Right lobe of liver (tissue), 6 donors: ENCODE measurements around the gene YIPF5. TPM values are rescaled to one million over a fixed set of nuclear protein-coding genes. Genes with fewer than 3 reads are reported as not detected.

ENCODE experiments used
- ATAC-seq, 4 donors: fragments of 200-7000 bp; cut with Tn5 transposase; one replicate each; pipeline ENCODE4 v1.9.1; 2020; ENCODE audit warnings: mild to moderate bottlenecking in 4 of 4, moderate library complexity in 4 of 4
- DNase-seq, 3 donors: peaks; one replicate each; pipeline ENCODE4 v3.0.0-alpha.2; 2020
- H3K27ac ChIP-seq, 3 donors: fragments of 200-600 bp; one replicate each; pipeline ENCODE4 v1.8.0; 2022
- H3K27me3 ChIP-seq, 2 donors: fragments of 200-600 bp; one replicate each; pipeline ENCODE4 v1.8.0; 2022
- H3K36me3 ChIP-seq, 4 donors: fragments of 200-600 bp; sonication (generic) in 1 of 4; one replicate each; pipeline versions ENCODE4 v1.5.1 to v1.8.0; 2017 to 2022; ENCODE audit warnings: control low read depth in 1 of 4
- H3K4me1 ChIP-seq, 4 donors: fragments of 200-600 bp; sonication (generic) in 1 of 4; one replicate each; pipeline versions ENCODE4 v1.5.1 to v1.8.0; 2017 to 2022; ENCODE audit warnings: control low read depth in 1 of 4
- H3K4me3 ChIP-seq, 3 donors: fragments of 200-600 bp; one replicate each; pipeline ENCODE4 v1.8.0; 2022
- H3K9me3 ChIP-seq, 4 donors: fragments of 200-600 bp; sonication (generic) in 1 of 4; one replicate each; pipeline versions ENCODE4 v1.5.1 to v1.8.0; 2017 to 2022; ENCODE audit warnings: control low read depth in 1 of 4
- POLR2A ChIP-seq: fragments of 450-650 bp; IDR thresholded peaks from one replicate; pipeline ENCODE4 v1.6.1; 2017; ENCODE audit warnings: antibody characterized with exemption, mild to moderate bottlenecking
- whole genome bisulfite sequencing: methylation state at CpG from one replicate; pipeline ENCODE4 v1.1.6; 2018; ENCODE audit warnings: low coverage, low lambda C conversion rate; ENCODE audit not compliant: insufficient coverage; ENCODE audit errors: missing lambda C conversion rate; 5-methylcytosine and 5-hydroxymethylcytosine counted together
- intact Hi-C, 2 donors: fragments of 100-400 bp; cut with DNase I; formaldehyde crosslinking; loops; one replicate each; pipeline versions ENCODE4 v1.11.2 to v1.14.1; 2022
- total RNA-seq, 6 experiments: library from RNA; depleted of rRNA in 2 of 6; stranded (reverse); fragments of >200 nt in 2 of 6; fragmentation: NEBNext Ultra II Directional in 3 of 6; extraction: Animal tissue kit (Norgen Biotek cat#: 25700) in 3 of 6; gene quantifications; one replicate each; pipeline versions ENCODE4 v1.1.0 to v1.2.4, GENCODE V29; 2016 to 2023
- TF ChIP-seq, protein P1 (sequence below), 4 donors: fragments of 200-600 bp in 3 of 4; fragments of 450-650 bp in 1 of 4; IDR thresholded peaks; one replicate each; pipeline versions ENCODE4 v1.5.1 to v1.8.0; 2016 to 2022; ENCODE audit warnings: antibody characterized with exemption in 4 of 4, mild to moderate bottlenecking in 2 of 4
- donor health status: DM: no; HTN: yes; CAD: no.
- donor health status: DM: no; HTN: no; CAD: no.
- donor health status: DM: no; HTN: no; CAD: no.
- donor health status: DM: no; HTN: yes; CAD: no.
- donor health status: DM: no; HTN: yes; CAD: no.

YIPF5 gene
- total RNA-seq, 6 experiments from 2014 or later: 21.6 to 28.1 (median 23.7) TPM

- Histone ChIP-seq H3K27ac (no peak overlapping the region), H3K9me3 (no peaks in the 10 kb centered on the region), H3K36me3 (no peaks in the 10 kb centered on the region), H3K4me1 (no peaks in the 10 kb centered on the region), H3K4me3 (no peak overlapping the region), H3K27me3 (no peaks in the 10 kb centered on the region)
- intact Hi-C loops: no loop called here
- DNase-seq (no peak), ATAC-seq (no peak)
- no CpG with 5 or more reads among the region's 1 CpG for WGBS
- TF ChIP-seq POLR2A: no peak
- TF ChIP-seq, protein P1, sequence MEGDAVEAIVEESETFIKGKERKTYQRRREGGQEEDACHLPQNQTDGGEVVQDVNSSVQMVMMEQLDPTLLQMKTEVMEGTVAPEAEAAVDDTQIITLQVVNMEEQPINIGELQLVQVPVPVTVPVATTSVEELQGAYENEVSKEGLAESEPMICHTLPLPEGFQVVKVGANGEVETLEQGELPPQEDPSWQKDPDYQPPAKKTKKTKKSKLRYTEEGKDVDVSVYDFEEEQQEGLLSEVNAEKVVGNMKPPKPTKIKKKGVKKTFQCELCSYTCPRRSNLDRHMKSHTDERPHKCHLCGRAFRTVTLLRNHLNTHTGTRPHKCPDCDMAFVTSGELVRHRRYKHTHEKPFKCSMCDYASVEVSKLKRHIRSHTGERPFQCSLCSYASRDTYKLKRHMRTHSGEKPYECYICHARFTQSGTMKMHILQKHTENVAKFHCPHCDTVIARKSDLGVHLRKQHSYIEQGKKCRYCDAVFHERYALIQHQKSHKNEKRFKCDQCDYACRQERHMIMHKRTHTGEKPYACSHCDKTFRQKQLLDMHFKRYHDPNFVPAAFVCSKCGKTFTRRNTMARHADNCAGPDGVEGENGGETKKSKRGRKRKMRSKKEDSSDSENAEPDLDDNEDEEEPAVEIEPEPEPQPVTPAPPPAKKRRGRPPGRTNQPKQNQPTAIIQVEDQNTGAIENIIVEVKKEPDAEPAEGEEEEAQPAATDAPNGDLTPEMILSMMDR (IDR thresholded peaks at IDR 0.05): no peak
Measured at GRCh38 chr5:144143625-144144024, 26.8 kb downstream of the YIPF5 start.

GRCh38 chr5:144142824-144143162, 27.7 kb downstream of the YIPF5 start:
- Histone ChIP-seq H3K36me3 (no peaks in the 10 kb centered on the region), H3K4me3 (no peak overlapping the region), H3K9me3 (no peaks in the 10 kb centered on the region), H3K4me1 (no peaks in the 10 kb centered on the region), H3K27ac (no peak overlapping the region), H3K27me3 (no peaks in the 10 kb centered on the region)
- DNase-seq (no peak), ATAC-seq (no peak)
- intact Hi-C loops: no loop called here
- TF ChIP-seq, protein P1 (IDR thresholded peaks at IDR 0.05): no peak
- no peak for TF ChIP-seq POLR2A
- no CpG with 5 or more reads among the region's 1 CpG for WGBS

DNA sequence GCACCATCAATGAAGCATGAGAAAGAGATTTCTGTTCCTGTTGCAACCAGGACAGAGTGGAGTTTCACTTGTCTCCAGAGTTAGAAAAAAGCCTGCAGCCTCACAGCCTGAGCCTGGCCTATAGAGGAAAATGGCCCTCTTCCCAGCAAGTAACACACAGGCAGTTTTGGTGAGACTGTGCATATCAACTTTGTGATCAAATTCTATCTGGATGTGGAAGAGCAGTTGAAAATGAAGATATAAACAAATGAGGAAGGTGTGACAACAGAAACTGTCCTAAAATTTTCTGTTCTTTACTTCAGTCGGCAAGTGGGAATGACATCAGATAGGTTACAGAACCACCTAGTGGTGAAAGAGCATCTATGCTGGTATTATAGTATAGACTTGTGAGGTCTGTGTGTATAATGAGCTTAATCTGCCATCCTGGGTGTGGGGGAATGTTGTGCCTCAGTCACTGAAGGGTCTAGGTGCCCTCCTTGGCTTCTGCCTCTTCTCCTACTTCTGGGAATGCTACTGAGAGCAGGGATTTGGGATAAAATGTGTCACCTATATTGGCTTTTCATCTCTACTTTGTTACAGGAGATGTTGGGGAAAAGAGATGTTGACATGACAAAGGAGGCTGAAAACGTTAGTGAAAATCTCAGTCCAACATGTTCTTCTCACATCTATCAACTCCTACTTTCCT, 28.2 kb downstream of the YIPF5 start:
- intact Hi-C loops: no loop called here
- WGBS: 4% methylated on average over 2 of the region's 2 CpGs

GRCh38 chr5:144141585-144141984, 28.9 kb downstream of the YIPF5 start:
- no peak for DNase-seq
- no peaks in the 10 kb centered on the region for H3K27me3 ChIP-seq
- no peak for ATAC-seq
- H3K36me3 ChIP-seq: no peaks in the 10 kb centered on the region
- H3K4me3 ChIP-seq: no peak overlapping the region
- H3K27ac ChIP-seq: no peak overlapping the region
- no peaks in the 10 kb centered on the region for H3K9me3 ChIP-seq
- TF ChIP-seq POLR2A: no peak
- TF ChIP-seq, protein P1 (IDR thresholded peaks at IDR 0.05): no peak
- H3K4me1 ChIP-seq: no peaks in the 10 kb centered on the region
- 100% methylated on average over 2 of the region's 2 CpGs for WGBS
- intact Hi-C loops: no loop called here

More for the DNA sequence above, 28.2 kb downstream of the YIPF5 start:
- Histone ChIP-seq H3K27me3 (no peaks in the 10 kb centered on the region), H3K9me3 (no peaks in the 10 kb centered on the region), H3K4me3 (no peak overlapping the region), H3K36me3 (no peaks in the 10 kb centered on the region), H3K4me1 (no peaks in the 10 kb centered on the region), H3K27ac (no peak overlapping the region)
- no peak for DNase-seq
- TF ChIP-seq, protein P1 (IDR thresholded peaks at IDR 0.05): peak; percentile 44 to 54 (median 52)
- no peak for TF ChIP-seq POLR2A
- peak; percentile 62 to 80 (median 73) for ATAC-seq
